PFSK-1 (cell line): Measurements from ENCODE around the gene UVSSA.

Source experiments
- FOXP2 ChIP-seq: optimal IDR thresholded peaks from 2 replicates; pipeline ENCODE3; 2011; ENCODE audit warnings: borderline replicate concordance, control low read depth, inconsistent platforms; ENCODE audit not compliant: insufficient read depth; ENCODE audit errors: extremely low read length, extremely low read depth
- POLR2AphosphoS5 ChIP-seq: IDR thresholded peaks from 2 replicates; pipeline ENCODE4 v1.6.1; 2012; ENCODE audit warnings: low read depth, mild to moderate bottlenecking, control low read depth, low read length, moderate library complexity
- SIN3A ChIP-seq: IDR thresholded peaks from 2 replicates; pipeline ENCODE4 v1.6.1; 2012; ENCODE audit warnings: mild to moderate bottlenecking, low read length, moderate library complexity, borderline replicate concordance; ENCODE audit not compliant: insufficient read depth
- TAF1 ChIP-seq: IDR thresholded peaks from 2 replicates; pipeline ENCODE4 v1.6.1; 2012; ENCODE audit warnings: low read length, control low read depth, borderline replicate concordance; ENCODE audit not compliant: insufficient read depth
- TF ChIP-seq, protein P1 (sequence below), 2 experiments: IDR thresholded peaks; 2 replicates each; pipeline versions ENCODE4 v1.6.1 to v1.8.0; 2011 to 2012; ENCODE audit warnings: low read depth in 2 of 2, low read length in 2 of 2, control low read depth in 1 of 2, inconsistent platforms in 1 of 2, mild to moderate bottlenecking in 1 of 2, moderate library complexity in 1 of 2; ENCODE audit not compliant: insufficient read depth in 1 of 2

GRCh38 chr4:1418494-1419285 lies 71.7 kb downstream of the UVSSA start:
- TF ChIP-seq POLR2AphosphoS5 (no peak), FOXP2 (no peak), SIN3A (no peak), TAF1 (no peak)
- TF ChIP-seq, protein P1, sequence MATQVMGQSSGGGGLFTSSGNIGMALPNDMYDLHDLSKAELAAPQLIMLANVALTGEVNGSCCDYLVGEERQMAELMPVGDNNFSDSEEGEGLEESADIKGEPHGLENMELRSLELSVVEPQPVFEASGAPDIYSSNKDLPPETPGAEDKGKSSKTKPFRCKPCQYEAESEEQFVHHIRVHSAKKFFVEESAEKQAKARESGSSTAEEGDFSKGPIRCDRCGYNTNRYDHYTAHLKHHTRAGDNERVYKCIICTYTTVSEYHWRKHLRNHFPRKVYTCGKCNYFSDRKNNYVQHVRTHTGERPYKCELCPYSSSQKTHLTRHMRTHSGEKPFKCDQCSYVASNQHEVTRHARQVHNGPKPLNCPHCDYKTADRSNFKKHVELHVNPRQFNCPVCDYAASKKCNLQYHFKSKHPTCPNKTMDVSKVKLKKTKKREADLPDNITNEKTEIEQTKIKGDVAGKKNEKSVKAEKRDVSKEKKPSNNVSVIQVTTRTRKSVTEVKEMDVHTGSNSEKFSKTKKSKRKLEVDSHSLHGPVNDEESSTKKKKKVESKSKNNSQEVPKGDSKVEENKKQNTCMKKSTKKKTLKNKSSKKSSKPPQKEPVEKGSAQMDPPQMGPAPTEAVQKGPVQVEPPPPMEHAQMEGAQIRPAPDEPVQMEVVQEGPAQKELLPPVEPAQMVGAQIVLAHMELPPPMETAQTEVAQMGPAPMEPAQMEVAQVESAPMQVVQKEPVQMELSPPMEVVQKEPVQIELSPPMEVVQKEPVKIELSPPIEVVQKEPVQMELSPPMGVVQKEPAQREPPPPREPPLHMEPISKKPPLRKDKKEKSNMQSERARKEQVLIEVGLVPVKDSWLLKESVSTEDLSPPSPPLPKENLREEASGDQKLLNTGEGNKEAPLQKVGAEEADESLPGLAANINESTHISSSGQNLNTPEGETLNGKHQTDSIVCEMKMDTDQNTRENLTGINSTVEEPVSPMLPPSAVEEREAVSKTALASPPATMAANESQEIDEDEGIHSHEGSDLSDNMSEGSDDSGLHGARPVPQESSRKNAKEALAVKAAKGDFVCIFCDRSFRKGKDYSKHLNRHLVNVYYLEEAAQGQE (IDR thresholded peaks at IDR 0.05; ENCODE audit: insufficient read depth in 1 of 2, low read depth in 2 of 2, low read length in 2 of 2): no peak
